Sigmoid colon (tissue), 4 donors: ENCODE results near the gene MARF1.

Experiments used
- EP300 ChIP-seq, 4 donors: sonication (generic); formaldehyde crosslinking; IDR thresholded peaks; one replicate each; pipeline ENCODE4 v1.6.1; 2017; ENCODE audit warnings: antibody characterized with exemption in 4 of 4
- POLR2A ChIP-seq, 2 donors: fragments of 450-650 bp; IDR thresholded peaks; one replicate each; pipeline ENCODE4 v1.6.1; 2016; ENCODE audit warnings: antibody characterized with exemption in 2 of 2, mild to moderate bottlenecking in 2 of 2, moderate library complexity in 2 of 2
- TF ChIP-seq, protein P1 (sequence below), 4 experiments: fragments of 450-650 bp in 3 of 4; fragments of 200-600 bp in 1 of 4; IDR thresholded peaks; one replicate each; pipeline ENCODE4 v1.5.1; 2016 to 2019; ENCODE audit warnings: antibody characterized with exemption in 4 of 4, mild to moderate bottlenecking in 3 of 4, moderate library complexity in 2 of 4

DNA sequence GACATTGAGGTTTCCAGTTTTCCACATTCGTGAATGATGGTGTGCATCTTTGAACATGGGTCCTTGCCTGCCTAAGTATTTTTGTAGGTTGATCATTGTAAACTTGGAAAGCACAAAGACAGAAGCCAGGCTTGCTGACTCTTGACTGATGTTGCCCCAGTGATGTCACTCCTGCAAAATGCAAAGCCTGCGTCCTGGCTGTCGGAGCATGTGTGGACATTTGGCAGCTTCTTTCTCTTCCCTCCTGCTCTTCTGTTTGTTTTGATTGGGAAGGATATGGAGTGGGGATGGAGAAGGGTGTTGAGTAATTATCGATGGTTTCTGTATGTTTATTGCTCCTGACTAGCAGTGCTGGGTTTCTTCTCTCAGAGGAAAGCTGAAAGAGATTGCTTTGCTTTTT, 10.3 kb upstream of the MARF1 start:
- no peak for TF ChIP-seq POLR2A (IDR thresholded peaks at IDR 0.05)
- TF ChIP-seq, protein P1, sequence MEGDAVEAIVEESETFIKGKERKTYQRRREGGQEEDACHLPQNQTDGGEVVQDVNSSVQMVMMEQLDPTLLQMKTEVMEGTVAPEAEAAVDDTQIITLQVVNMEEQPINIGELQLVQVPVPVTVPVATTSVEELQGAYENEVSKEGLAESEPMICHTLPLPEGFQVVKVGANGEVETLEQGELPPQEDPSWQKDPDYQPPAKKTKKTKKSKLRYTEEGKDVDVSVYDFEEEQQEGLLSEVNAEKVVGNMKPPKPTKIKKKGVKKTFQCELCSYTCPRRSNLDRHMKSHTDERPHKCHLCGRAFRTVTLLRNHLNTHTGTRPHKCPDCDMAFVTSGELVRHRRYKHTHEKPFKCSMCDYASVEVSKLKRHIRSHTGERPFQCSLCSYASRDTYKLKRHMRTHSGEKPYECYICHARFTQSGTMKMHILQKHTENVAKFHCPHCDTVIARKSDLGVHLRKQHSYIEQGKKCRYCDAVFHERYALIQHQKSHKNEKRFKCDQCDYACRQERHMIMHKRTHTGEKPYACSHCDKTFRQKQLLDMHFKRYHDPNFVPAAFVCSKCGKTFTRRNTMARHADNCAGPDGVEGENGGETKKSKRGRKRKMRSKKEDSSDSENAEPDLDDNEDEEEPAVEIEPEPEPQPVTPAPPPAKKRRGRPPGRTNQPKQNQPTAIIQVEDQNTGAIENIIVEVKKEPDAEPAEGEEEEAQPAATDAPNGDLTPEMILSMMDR (IDR thresholded peaks at IDR 0.05), result no peak
- TF ChIP-seq EP300 (IDR thresholded peaks at IDR 0.05), result peak in 2 of 4 donors; percentile 63 to 79
